MV-4-11 (cell line): Measurements from ENCODE around the gene RPL41.
A peak's percentile ranks its signal among the peaks of the same experiment; 100 is the strongest.
"Not testable (repeated sequence)": the region's sequence is repeated elsewhere in the genome, so short reads cannot be mapped to it uniquely, and the experiment has no call there.

Experiments used
- DNase-seq: peaks from one replicate; lab custom pipeline; 2025; lab: John Stamatoyannopoulos, UW

RPL41 gene

DNA sequence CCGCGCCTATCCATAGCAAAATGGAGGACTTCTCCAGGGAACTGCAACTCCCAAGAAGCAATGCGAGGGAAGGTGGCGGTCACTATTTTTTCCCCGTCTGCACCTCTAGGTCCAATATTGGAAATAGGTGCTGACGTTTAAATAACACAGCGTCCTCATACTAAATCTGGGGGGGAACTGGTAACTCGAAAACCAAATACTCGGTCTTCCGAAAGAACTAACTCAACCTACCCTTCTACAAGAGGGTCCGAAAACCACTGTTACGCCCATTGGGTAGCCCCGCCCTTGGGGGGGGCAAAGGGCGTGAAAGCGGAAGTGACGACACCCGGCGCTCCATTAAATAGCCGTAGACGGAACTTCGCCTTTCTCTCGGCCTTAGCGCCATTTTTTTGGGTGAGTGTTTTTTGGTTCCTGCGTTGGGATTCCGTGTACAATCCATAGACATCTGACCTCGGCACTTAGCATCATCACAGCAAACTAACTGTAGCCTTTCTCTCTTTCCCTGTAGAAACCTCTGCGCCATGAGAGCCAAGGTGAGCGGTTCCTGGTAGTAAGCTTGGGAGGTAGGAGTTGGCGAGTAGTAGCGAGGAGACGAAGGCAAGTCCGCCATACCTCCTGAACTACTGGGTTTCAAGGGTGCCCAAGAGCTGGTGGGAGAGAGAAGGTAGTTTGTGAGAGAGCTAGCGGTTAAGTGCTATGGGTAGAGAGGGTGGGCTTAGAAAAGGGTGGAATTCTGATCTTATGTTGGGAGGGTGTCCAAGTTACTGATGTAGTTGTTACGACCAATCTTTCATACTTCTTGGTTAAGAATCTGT is at the start of gene RPL41:
TSS of gene RPL41 (plus strand) at position 367 of the 815 bp plus-strand sequence.
- peak; percentile 91 for DNase-seq

DNA sequence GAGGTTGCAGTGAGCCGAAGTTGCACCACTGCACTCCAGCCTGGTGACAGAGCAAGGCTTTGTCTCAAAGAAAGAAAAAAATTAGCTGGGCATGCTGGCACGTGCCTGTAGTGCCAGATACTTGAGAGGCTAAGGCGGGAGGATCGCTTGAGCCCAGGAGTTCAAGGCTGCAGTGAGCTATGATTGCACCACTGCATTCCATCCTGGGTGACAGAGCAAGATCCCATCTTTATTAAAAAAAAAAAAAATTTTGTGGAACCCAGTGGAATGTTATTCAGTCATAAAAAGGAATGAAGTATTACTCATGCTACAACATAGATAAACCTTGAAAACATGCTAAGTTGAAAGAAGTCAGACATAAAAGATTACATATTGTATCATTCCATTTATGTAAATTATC is 44.8 kb upstream of the RPL41 start:
- no peak for DNase-seq

DNA sequence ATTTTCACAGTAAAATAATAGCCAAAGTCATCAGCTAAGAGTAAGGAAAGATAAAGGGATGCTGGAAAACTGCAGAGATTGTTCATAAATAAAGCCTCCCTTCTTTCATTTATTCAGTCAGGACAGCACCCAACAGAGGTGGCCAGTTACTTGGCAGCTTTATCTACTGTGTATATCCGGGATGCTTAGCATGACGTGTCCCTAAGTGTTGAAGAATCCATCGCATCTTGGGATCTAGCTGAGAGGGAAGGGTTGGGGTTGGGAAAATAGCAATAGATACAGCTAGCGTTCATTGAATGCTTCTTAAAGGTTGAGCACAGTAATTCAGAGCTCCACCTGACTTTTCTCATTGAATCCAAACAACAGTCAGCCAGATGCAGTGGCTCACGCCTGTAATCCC is 42.0 kb upstream of the RPL41 start:
- DNase-seq, result no peak

DNA sequence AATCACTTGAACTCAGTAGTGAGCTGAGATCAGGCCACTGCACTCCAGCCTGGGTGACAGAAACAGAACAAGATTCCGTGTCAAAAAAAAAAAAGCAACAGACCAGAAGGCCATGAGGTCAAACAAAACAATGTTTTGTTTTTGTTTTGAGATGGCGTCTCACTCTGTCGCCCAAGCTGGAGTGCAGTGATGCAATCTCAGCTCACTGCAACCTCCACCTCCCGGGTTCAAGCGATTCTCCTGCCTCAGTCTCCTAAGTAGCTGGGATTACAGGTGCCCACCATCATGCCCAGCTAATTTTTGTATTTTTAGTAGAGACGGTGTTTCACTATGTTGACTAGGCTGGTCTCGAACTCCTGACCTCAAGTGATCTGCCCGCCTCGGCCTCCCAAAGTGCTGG is 38.5 kb upstream of the RPL41 start:
- DNase-seq, result not testable (repeated sequence)

DNA sequence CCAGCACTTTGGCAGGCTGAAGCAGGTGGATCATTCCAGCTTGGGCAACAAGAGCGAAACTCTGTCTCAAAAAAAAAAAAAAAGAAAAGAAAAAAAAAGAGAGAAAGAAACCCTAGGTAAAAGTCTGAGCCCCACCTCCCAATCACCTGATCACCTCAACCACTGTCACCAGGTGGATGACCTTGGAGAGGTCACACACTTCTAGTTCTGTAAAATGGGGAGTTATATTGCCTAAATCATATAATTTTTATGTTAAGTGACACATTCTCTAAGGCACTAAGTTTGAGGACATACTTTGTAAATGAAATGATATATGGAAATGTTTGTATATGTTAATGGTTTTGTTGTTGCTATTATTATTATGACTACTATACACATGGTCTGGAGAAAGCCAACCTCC is 38.0 kb upstream of the RPL41 start:
- DNase-seq, result no peak

DNA sequence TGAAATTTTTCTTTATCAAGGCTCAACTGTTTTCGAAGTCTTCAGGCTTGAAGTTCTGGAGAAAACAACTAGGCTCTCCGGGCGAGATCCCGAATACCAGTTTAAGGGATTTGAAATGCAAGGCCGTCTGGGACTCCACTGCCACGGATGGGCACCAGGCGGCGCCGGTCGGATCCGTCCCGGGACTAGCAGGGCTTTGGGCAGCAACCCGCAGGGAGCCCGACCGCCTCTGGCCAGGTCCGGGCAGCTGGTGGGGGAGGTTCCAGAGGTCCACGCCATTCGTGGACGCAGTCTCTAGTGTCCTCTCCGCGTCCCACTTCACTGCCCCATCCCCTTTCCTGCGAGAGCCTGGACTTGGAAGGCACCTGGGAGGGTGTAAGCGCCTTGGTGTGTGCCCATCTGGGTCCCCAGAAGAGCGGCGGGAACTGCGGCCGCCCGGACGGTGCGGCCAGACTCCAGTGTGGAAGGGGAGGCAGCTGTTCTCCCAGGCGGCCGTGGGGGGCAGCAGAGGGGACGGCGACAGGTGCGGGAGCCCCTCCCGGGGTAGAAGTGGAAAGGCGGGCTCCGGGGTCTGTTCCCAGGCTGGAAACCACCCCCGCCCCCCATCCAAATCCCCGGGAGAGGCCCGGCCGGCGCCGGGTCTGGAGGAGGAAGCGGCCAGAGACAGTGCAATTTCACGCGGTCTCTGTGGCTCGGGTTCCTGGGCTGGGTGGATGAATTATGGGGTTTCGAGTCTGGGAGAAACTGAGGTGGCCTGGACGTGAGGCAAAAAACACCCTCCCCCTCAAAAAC is 37.3 kb upstream of the RPL41 start:
- peak; percentile 36 for DNase-seq

DNA sequence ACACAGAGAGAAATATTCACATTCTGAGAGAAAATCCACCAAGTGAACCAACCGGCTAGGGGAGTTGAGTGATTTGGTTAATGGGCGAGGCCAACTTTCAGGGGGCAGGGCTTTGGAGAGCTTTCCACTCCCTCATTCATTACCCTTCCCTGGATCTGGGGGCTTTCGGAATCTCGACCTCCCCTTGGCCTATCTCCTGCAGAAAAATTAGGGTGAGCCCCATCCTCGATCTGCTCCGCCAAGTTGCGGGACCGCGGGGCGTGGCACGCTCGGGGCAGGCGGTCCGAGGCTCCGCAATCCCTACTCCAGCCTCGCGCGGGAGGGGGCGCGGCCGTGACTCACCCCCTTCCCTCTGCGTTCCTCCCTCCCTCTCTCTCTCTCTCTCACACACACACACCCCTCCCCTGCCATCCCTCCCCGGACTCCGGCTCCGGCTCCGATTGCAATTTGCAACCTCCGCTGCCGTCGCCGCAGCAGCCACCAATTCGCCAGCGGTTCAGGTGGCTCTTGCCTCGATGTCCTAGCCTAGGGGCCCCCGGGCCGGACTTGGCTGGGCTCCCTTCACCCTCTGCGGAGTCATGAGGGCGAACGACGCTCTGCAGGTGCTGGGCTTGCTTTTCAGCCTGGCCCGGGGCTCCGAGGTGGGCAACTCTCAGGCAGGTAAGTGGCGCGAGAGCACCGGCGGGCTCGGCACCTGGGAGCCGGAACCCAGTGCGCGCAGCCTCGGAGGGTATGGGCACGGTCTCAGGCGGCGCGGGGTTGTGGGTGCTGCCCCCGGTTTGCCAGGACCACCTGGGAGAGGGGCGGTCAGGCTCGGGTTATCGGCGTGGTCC is 36.5 kb upstream of the RPL41 start, which contains the start of gene ERBB3:
TSS of gene ERBB3 (plus strand) at position 443 of the 833 bp plus-strand sequence. CDS start at position 579, 136 bp downstream.
- DNase-seq, result peak; percentile 57

DNA sequence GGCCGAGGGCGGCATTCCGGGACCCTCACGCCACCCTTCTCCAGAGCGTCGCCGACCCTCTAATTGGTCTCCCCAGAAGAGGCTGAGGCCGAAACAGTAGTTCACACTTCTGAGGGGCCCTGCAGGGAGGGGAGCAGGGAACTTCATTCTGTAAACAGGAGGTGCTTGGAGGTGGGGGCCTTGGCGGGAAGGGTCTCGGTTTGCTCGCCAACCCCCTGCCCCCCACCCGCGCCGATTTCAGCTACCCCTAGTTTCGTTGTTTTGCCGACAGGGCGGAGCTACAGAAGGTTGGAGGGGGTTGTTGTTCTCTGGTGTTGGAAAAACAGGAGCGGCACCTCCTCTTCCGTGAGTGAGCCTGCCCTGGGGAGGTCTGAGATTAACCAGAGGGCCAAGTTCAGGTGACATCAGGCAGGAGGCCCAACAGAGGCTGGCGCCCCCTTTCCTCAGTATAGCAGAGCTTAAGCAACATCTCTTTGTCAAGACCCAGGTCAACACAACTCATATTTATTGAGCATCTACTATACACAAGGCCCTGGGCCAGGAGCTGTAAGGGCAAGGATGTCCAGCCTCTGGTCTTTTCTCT is 35.8 kb upstream of the RPL41 start:
- no peak for DNase-seq

DNA sequence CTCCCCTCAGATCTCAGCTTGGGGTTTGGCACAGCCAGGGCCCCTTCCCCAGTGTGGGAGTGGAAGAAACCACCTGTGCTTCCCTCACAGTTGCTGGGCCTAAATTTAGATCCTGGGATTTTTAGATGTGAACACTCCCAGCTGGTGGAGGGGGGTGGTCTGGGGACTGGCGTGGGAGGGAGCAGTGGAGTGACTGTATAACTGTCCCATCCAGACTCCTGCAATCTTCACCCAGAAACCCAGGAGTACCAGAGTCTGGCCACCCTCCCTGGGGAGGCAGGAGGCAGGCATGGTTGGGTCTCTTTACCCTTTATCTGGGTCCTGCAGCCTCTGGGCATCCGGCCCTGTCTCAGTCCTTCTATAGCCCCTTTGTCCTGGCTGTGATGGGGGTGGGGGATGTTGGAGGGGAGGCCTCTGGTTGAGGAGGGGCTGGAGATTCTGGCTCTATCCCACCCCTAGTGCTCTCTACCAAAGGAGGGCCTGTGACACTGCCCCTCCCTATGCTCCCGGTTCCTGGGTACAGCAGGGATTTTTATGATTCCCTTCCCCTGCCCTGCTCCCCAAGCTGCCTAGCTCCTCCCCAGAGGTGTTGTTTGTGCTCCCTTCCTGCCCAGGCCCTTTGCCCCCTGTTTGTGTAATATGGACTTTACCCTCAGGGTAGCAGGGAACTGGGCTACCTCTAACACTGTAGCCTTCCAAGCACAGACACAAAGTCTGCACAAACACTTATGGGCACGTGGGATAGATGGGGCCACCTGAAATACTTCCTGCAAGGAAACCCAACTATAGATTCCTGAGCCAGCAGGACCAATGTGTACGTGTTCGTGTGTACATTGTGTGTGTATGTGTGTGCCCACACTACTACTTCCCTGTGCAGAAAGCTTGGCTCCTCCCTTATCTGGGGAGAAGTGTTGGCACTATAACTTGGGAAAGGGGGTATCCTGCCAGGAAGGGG is 34.8 kb upstream of the RPL41 start:
- DNase-seq, result no peak

DNA sequence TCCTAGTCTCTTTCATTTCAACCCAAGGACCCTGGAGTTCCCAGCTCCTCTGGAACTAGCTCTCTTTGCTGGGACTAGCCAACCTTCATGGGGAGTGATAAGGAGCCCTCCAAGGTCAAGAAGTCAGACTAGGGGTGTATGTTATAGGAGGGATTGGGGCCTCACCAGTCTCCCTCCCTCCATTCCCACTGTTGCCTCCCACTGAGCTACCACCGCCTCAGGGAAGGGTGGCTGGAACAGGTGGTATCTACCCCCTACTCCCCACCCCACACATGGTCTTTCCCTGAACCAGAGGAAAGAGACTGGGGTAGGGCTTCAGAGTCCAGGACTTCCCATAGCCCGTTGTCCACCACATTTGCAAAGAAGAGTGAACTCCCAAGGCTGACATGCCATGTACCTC is 34.1 kb upstream of the RPL41 start:
- DNase-seq, result no peak

DNA sequence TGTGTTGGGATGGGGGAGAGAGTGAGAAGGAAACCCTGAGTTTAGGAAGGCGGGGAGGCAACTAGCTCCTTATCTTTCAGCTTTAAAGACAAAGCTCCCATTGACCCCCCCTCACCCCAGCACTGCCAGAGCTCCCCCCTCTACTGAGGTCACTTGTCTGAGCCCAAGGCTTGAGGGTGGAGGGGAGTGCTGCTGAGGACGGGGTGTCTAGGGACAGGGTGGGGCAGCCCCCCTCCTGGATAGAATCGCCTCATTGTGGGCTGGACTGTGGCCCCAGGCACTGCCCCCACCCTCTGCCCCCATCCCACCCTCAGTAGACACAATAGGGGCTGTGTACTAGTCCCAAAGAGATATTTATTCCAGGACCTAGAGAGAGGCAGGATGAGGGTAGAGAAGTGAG is 33.5 kb upstream of the RPL41 start:
- DNase-seq, result no peak

DNA sequence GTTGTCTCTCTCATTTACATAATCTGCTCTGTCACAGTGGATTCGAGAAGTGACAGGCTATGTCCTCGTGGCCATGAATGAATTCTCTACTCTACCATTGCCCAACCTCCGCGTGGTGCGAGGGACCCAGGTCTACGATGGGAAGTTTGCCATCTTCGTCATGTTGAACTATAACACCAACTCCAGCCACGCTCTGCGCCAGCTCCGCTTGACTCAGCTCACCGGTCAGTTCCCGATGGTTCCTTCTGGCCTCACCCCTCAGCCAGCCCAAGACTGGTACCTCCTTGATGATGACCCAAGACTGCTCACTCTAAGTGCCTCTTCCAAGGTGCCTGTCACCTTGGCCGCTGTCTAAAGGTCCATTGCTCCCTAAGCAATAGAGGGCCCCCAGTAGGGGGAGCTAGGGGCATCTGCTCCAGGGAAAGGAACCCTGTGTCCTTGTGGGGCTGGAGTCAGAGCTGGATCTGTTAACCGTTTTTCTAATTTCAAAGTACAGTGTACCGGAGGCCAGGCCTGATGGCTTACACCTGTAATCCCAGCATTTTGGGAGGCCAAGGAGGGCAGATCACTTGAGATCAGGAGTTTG is 31.4 kb upstream of the RPL41 start:
- DNase-seq, result peak; percentile 22

DNA sequence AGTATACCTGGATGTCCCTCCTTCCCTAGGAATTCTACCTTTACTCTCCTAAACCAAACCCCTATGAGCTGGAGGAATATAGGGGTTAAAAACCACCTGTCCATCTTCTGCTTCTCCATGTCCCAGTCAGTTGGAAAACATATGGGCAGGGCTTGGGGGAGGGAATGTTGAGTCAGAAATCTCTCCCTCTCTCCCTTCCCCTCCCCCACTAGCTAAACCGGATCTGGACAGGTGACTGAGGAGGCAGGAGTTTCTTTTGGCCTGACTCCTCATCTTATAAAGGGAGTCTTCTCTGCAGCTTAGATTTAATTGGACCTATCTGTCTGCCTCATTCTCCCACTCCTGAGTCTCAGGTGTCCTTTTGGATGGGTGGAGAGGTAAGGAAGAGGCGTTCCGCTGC is 30.3 kb upstream of the RPL41 start:
- no peak for DNase-seq

DNA sequence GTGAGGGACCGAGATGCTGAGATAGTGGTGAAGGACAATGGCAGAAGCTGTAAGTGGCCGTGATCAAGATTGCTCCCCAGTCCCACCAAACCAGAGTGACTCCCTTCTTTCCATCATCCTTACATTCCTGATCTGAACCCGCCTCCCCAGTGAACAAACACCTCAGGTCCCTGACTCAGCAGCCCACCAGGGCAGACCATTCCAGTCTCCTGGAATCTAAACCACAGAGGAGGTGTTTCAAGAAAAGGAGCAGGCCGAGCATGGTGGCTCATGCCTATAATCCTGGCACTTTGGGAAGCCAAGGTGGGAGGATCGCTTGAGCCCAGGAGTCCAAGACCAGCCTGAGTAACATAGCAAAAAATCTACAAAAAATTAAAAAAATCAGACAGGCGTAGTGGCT is 29.8 kb upstream of the RPL41 start:
- DNase-seq, result no peak

DNA sequence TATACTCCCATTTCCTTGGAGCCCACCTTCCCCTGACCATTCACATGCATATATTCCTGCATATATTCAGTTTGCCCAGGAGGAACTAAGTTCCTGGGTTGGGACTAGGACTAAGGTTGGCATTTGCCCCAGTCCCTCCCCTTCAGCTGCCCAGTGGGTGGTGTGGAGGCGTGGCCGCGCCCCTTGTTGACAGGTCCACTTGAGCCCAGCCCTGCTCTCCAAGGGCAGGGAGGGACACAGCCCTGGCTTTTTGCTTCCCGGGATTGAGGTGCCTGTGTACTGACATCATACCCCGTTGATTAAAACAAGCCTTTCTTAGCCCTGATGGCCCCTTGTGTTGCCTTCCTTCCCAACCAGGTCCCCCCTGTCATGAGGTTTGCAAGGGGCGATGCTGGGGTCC is 29.2 kb upstream of the RPL41 start:
- no peak for DNase-seq

DNA sequence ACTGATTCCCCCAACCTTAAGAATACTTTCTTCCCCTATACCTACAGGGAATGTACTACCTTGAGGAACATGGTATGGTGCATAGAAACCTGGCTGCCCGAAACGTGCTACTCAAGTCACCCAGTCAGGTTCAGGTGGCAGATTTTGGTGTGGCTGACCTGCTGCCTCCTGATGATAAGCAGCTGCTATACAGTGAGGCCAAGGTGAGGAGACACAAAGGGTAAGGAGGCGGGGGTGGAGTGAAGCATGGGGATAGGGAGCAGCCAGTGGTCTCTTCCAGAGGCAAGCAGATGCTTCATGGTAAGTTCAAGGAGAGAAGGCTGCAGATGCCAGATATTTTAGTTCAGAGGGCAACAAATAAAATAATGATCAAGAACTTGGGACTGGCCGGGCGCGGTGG is 18.7 kb upstream of the RPL41 start:
- no peak for DNase-seq

DNA sequence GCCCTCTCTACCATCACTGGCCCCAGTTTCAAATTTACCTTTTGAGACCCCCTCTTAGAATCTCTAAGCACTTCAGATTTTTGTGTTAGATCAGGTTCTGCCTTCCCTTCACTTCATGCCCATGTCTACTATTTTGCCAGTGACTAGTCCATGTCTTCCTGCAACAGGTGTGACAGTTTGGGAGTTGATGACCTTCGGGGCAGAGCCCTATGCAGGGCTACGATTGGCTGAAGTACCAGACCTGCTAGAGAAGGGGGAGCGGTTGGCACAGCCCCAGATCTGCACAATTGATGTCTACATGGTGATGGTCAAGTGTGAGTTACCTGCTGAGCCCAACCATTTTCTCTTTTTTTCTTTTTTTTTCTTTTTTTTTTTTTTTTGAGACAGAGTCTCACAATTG is 17.8 kb upstream of the RPL41 start:
- DNase-seq, result no peak

DNA sequence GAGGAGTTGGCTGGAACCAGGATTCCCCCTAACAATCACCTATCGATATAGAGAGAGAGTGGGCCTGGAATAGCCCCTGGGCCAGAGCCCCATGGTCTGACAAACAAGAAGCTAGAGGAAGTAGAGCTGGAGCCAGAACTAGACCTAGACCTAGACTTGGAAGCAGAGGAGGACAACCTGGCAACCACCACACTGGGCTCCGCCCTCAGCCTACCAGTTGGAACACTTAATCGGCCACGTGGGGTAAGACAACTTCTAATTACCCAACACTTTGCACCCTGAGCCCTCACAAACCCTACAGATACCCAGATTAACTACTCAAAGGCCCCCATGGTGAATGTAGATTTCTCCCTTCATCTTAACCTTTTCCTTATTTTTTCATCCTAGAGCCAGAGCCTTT is 16.6 kb upstream of the RPL41 start:
- DNase-seq, result no peak

DNA sequence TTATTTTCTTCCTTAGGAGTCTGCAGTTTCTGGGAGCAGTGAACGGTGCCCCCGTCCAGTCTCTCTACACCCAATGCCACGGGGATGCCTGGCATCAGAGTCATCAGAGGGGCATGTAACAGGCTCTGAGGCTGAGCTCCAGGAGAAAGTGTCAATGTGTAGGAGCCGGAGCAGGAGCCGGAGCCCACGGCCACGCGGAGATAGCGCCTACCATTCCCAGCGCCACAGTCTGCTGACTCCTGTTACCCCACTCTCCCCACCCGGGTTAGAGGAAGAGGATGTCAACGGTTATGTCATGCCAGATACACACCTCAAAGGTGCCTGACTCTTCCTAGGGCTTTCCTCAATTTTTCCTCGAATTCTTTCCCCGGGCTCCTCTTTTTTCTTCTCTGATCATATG is 15.4 kb upstream of the RPL41 start:
- DNase-seq, result no peak

DNA sequence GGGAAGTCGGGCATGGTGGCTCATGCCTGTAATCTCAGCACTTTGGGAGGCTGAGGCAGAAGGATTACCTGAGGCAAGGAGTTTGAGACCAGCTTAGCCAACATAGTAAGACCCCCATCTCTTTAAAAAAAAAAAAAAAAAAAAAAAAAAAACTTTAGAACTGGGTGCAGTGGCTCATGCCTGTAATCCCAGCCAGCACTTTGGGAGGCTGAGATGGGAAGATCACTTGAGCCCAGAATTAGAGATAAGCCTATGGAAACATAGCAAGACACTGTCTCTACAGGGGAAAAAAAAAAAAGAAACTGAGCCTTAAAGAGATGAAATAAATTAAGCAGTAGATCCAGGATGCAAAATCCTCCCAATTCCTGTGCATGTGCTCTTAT is 13.8 kb upstream of the RPL41 start:
- DNase-seq, result no peak
